HCT116 (cell line): Measurements from ENCODE around the gene ATP6V0A1. TPM values are rescaled to one million over a fixed set of nuclear protein-coding genes. Genes with fewer than 3 reads are reported as not detected.

Source experiments
- ATAC-seq: fragments of 200-7000 bp; cut with Tn5 transposase; 2 replicates; pipeline ENCODE4 v1.9.1; 2020; ENCODE audit warnings: mild to moderate bottlenecking, moderate library complexity
- BruUV-seq: library from RNA; stranded (reverse); fragments of 400-500 nt; replicated peaks from 2 replicates; lab custom pipeline; 2021; lab: Mats Ljungman, UMichigan
- CTCF ChIA-PET: fragments of 300-600 bp; sonication (Branson Sonifier 250); formaldehyde crosslinking; loops from one replicate; lab custom pipeline; 2021; ENCODE audit warnings: antibody characterized with exemption; lab: Charles Lee
- POLR2A ChIA-PET: fragments of 300-600, 350-600 bp; sonication (Branson Sonifier 250); formaldehyde crosslinking; loops from one replicate; lab custom pipeline; 2021; ENCODE audit warnings: antibody characterized with exemption; lab: Charles Lee
- RAD21 ChIA-PET, 2 experiments: fragments of 300-600 bp; sonication (Branson Sonifier 250); formaldehyde crosslinking; loops; one replicate each; lab custom pipeline; 2023; ENCODE audit warnings: low total read pairs in 2 of 2; ENCODE audit not compliant: uncharacterized antibody in 2 of 2, unreplicated experiment in 2 of 2, low non-redundant PET in 1 of 2; lab: Charles Lee
- DNase-seq: peaks from one replicate; pipeline ENCODE4 v3.0.0-alpha.2; 2010; ENCODE audit warnings: low read depth, low spot score
- H2AFZ ChIP-seq: fragments of 200-600 bp; shearing (Covaris generic), sonication (generic); 2 replicates; pipeline ENCODE4 v1.6.1; 2017; ENCODE audit warnings: low read depth, mixed run types, mixed read lengths, antibody characterized with exemption, low read length; ENCODE audit not compliant: poor library complexity, severe bottlenecking
- H3K27ac ChIP-seq: 2 replicates; pipeline ENCODE4 v1.5.1; 2012; ENCODE audit warnings: low read depth, low read length
- H3K27me3 ChIP-seq: fragments of 200-600 bp; sonication (generic); 2 replicates; pipeline ENCODE4 v1.6.1; 2016; ENCODE audit warnings: mixed run types, low read length, mixed read lengths; ENCODE audit not compliant: insufficient read depth
- H3K36me3 ChIP-seq, 2 experiments: fragments of 200-500 bp in 1 of 2; fragments of 200-600 bp in 1 of 2; sonication (Bioruptor generic) in 1 of 2; sonication (generic) in 1 of 2; 2 replicates each; pipeline versions ENCODE4 v1.5.1 to v1.6.1; 2014 to 2016; ENCODE audit warnings: low read length in 2 of 2, inconsistent platforms in 1 of 2, mixed read lengths in 1 of 2, mixed run types in 1 of 2; ENCODE audit not compliant: insufficient read depth in 2 of 2, control insufficient read depth in 1 of 2
- H3K4me1 ChIP-seq, 2 experiments: fragments of 200-600 bp in 1 of 2; sonication (generic) in 1 of 2; 2 replicates each; pipeline versions ENCODE4 v1.5.1 to v1.6.1; 2012 to 2017; ENCODE audit warnings: low read length in 2 of 2, inconsistent platforms in 1 of 2, mild to moderate bottlenecking in 1 of 2, mixed read lengths in 1 of 2, mixed run types in 1 of 2, moderate library complexity in 1 of 2; ENCODE audit not compliant: insufficient read depth in 2 of 2, control insufficient read depth in 1 of 2
- H3K4me2 ChIP-seq: fragments of 200-600 bp; sonication (generic); 2 replicates; pipeline ENCODE4 v1.6.1; 2017; ENCODE audit warnings: mixed run types, low read length, mixed read lengths
- H3K4me3 ChIP-seq, 2 experiments: fragments of 200-600 bp in 1 of 2; sonication (generic) in 1 of 2; replicated peaks in 1 of 2; 2 replicates each; pipeline ENCODE4 v1.5.1; 2011 to 2016; ENCODE audit warnings: low read length in 2 of 2, control low read depth in 1 of 2, low read depth in 1 of 2, mild to moderate bottlenecking in 1 of 2, mixed read lengths in 1 of 2, mixed run types in 1 of 2
- H3K79me2 ChIP-seq: fragments of 200-600 bp; sonication (generic); 2 replicates; pipeline ENCODE4 v1.6.1; 2017; ENCODE audit warnings: mild to moderate bottlenecking, mixed run types, low read length, moderate library complexity, mixed read lengths; ENCODE audit not compliant: insufficient read depth
- H3K9ac ChIP-seq: fragments of 200-600 bp; sonication (generic); 2 replicates; pipeline ENCODE4 v1.6.1; 2016; ENCODE audit warnings: low read length, mixed read lengths
- H3K9me2 ChIP-seq: fragments of 200-600 bp; sonication (generic), shearing (Covaris generic); 2 replicates; pipeline ENCODE4 v1.6.1; 2017; ENCODE audit warnings: mixed run types, mild to moderate bottlenecking, moderate library complexity; ENCODE audit not compliant: insufficient read depth
- H3K9me3 ChIP-seq, 2 experiments: fragments of 200-500 bp in 1 of 2; fragments of 200-600 bp in 1 of 2; sonication (Bioruptor generic) in 1 of 2; sonication (generic) in 1 of 2; 2 replicates each; pipeline ENCODE4 v1.6.1; 2014 to 2017; ENCODE audit warnings: low read length in 2 of 2, mixed read lengths in 2 of 2, inconsistent platforms in 1 of 2, low read depth in 1 of 2, mild to moderate bottlenecking in 1 of 2, mixed run types in 1 of 2, moderate library complexity in 1 of 2; ENCODE audit not compliant: control insufficient read depth in 1 of 2, insufficient read depth in 1 of 2
- H4K20me1 ChIP-seq: fragments of 200-600 bp; sonication (generic), shearing (Covaris generic); 2 replicates; pipeline ENCODE4 v1.6.1; 2017; ENCODE audit warnings: mixed run types, mild to moderate bottlenecking, moderate library complexity; ENCODE audit not compliant: insufficient read depth
- CBX3 ChIP-seq: IDR thresholded peaks from 2 replicates; pipeline ENCODE4 v1.6.1; 2012; ENCODE audit warnings: low read depth
- EGR1 ChIP-seq: IDR thresholded peaks from 2 replicates; pipeline ENCODE4 v1.6.1; 2012; ENCODE audit warnings: low read depth
- EZH2 ChIP-seq: fragments of 200-600 bp; sonication (generic); IDR thresholded peaks from 2 replicates; pipeline ENCODE4 v1.6.1; 2017; ENCODE audit warnings: antibody characterized with exemption, mixed run types
- EZH2phosphoT487 ChIP-seq: fragments of 200-600 bp; IDR thresholded peaks from 2 replicates; pipeline ENCODE4 v1.6.1; 2018; ENCODE audit warnings: antibody characterized with exemption, borderline replicate concordance
- FOSL1 ChIP-seq: IDR thresholded peaks from 2 replicates; pipeline ENCODE4 v1.6.1; 2012; ENCODE audit warnings: low read depth
- JUND ChIP-seq: IDR thresholded peaks from 2 replicates; pipeline ENCODE4 v1.6.1; 2012
- MAX ChIP-seq: IDR thresholded peaks from 2 replicates; pipeline ENCODE4 v1.6.1; 2012
- POLR2AphosphoS5 ChIP-seq: IDR thresholded peaks from 2 replicates; pipeline ENCODE4 v1.6.1; 2011; ENCODE audit warnings: mild to moderate bottlenecking, low read depth, low read length, moderate library complexity
- SIN3A ChIP-seq: IDR thresholded peaks from 2 replicates; pipeline ENCODE4 v1.6.1; 2012; ENCODE audit warnings: low read depth
- SP1 ChIP-seq: IDR thresholded peaks from 2 replicates; pipeline ENCODE4 v1.6.1; 2012; ENCODE audit warnings: low read depth
- TCF7L2 ChIP-seq: IDR thresholded peaks from 2 replicates; pipeline ENCODE4 v1.7.0; 2011; ENCODE audit warnings: borderline replicate concordance, inconsistent platforms; ENCODE audit not compliant: insufficient read depth, insufficient read length; ENCODE audit errors: extremely low read depth
- ZFX ChIP-seq: fragments of 450-650 bp; IDR thresholded peaks from 2 replicates; pipeline ENCODE4 v1.6.1; 2017
- ZNF274 ChIP-seq: fragments of 200-500 bp; sonication (Bioruptor generic); IDR thresholded peaks from 2 replicates; pipeline ENCODE4 v1.6.1; 2014; ENCODE audit warnings: mild to moderate bottlenecking, low read depth, low read length, inconsistent platforms
- intact Hi-C: fragments of 100-400 bp; cut with micrococcal nuclease; formaldehyde crosslinking; loops from 2 replicates; pipeline ENCODE4 v1.10.0; 2022
- total RNA-seq: library from RNA; stranded (reverse); gene quantifications from one replicate; pipeline ENCODE4 v1.2.1, GENCODE V29; 2021; ENCODE audit not compliant: unreplicated experiment
- TF ChIP-seq, protein P1 (sequence below): IDR thresholded peaks from 2 replicates; pipeline ENCODE4 v1.6.1; 2012
- TF ChIP-seq, protein P2 (sequence below): IDR thresholded peaks from 2 replicates; pipeline ENCODE4 v1.6.1; 2012; ENCODE audit warnings: low read depth
- TF ChIP-seq, protein P3 (sequence below): IDR thresholded peaks from 2 replicates; pipeline ENCODE4 v1.6.1; 2011; ENCODE audit warnings: mild to moderate bottlenecking, low read length, moderate library complexity; ENCODE audit not compliant: insufficient replicate concordance; ENCODE audit errors: extremely low read depth

The ATP6V0A1 gene
- total RNA-seq, 1 experiment from 2014 or later: 65.2 TPM

GRCh38 chr17:42563543-42563942, 104.9 kb downstream of the ATP6V0A1 start:
- Histone ChIP-seq H2AFZ (no peak overlapping the region), H3K4me3 (peak overlapping the region; percentile 99 to 100), H3K9me2 (no peaks in the 10 kb centered on the region), H3K4me2 (peak overlapping the region; percentile 99), H3K79me2 (peaks cover 43% of the 10 kb centered on the region), H4K20me1 (no peaks in the 10 kb centered on the region), H3K27me3 (no peaks in the 10 kb centered on the region), H3K4me1 (peaks cover 30 to 58% of the 10 kb centered on the region in 2 experiments), H3K27ac (peak overlapping the region; percentile 89), H3K36me3 (peaks cover 11 to 29% of the 10 kb centered on the region in 2 experiments; a peak in 3 of 4 replicates), H3K9me3 (no peaks in the 10 kb centered on the region), H3K9ac (peak overlapping the region; percentile 99)
- ChIA-PET RAD21 (no interaction called here), POLR2A (no interaction called here), CTCF (no interaction called here)
- no TSS peak for BruUV-seq
- no peak for TF ChIP-seq EGR1
- 0 out of 2 replicates have a peak, but pooled peaks have one; percentile 3 for TF ChIP-seq SIN3A
- intact Hi-C loops: no loop called here
- ATAC-seq: no peak
- no peak for DNase-seq

DNA sequence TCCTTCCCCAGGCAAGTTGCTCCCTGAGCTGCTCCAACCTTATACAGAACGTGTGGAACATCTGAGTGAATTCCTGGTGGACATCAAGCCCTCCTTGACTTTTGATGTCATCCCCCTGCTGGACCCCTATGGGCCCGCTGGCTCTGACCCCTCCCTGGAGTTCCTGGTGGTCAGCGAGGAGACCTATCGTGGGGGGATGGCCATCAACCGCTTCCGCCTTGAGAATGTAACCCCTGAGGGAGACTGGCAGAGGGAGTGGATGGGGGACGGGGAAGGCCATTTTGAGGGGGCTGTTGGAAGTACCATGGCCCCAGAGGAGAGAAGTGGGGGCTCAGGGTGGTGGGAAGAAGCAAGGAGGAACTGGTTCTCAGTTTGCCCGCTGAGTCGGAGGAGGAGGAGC, 105.3 kb downstream of the ATP6V0A1 start:
- H3K9me3 ChIP-seq: no peaks in the 10 kb centered on the region
- peak overlapping the region; percentile 99 for H3K4me2 ChIP-seq
- no peak overlapping the region for H2AFZ ChIP-seq
- TF ChIP-seq, protein P1, sequence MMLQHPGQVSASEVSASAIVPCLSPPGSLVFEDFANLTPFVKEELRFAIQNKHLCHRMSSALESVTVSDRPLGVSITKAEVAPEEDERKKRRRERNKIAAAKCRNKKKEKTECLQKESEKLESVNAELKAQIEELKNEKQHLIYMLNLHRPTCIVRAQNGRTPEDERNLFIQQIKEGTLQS: no peak
- TF ChIP-seq POLR2AphosphoS5 (no peak), SP1 (no peak), ZNF274 (no peak), ZFX (no peak), EZH2phosphoT487 (no peak), EZH2 (no peak), CBX3 (no peak), FOSL1 (no peak), MAX (no peak), EGR1 (no peak), TCF7L2 (no peak), JUND (no peak)
- TF ChIP-seq, protein P2, sequence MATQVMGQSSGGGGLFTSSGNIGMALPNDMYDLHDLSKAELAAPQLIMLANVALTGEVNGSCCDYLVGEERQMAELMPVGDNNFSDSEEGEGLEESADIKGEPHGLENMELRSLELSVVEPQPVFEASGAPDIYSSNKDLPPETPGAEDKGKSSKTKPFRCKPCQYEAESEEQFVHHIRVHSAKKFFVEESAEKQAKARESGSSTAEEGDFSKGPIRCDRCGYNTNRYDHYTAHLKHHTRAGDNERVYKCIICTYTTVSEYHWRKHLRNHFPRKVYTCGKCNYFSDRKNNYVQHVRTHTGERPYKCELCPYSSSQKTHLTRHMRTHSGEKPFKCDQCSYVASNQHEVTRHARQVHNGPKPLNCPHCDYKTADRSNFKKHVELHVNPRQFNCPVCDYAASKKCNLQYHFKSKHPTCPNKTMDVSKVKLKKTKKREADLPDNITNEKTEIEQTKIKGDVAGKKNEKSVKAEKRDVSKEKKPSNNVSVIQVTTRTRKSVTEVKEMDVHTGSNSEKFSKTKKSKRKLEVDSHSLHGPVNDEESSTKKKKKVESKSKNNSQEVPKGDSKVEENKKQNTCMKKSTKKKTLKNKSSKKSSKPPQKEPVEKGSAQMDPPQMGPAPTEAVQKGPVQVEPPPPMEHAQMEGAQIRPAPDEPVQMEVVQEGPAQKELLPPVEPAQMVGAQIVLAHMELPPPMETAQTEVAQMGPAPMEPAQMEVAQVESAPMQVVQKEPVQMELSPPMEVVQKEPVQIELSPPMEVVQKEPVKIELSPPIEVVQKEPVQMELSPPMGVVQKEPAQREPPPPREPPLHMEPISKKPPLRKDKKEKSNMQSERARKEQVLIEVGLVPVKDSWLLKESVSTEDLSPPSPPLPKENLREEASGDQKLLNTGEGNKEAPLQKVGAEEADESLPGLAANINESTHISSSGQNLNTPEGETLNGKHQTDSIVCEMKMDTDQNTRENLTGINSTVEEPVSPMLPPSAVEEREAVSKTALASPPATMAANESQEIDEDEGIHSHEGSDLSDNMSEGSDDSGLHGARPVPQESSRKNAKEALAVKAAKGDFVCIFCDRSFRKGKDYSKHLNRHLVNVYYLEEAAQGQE: no peak
- TF ChIP-seq, protein P3, sequence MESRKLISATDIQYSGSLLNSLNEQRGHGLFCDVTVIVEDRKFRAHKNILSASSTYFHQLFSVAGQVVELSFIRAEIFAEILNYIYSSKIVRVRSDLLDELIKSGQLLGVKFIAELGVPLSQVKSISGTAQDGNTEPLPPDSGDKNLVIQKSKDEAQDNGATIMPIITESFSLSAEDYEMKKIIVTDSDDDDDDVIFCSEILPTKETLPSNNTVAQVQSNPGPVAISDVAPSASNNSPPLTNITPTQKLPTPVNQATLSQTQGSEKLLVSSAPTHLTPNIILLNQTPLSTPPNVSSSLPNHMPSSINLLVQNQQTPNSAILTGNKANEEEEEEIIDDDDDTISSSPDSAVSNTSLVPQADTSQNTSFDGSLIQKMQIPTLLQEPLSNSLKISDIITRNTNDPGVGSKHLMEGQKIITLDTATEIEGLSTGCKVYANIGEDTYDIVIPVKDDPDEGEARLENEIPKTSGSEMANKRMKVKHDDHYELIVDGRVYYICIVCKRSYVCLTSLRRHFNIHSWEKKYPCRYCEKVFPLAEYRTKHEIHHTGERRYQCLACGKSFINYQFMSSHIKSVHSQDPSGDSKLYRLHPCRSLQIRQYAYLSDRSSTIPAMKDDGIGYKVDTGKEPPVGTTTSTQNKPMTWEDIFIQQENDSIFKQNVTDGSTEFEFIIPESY: no peak
- H3K36me3 ChIP-seq: peaks cover 15 to 33% of the 10 kb centered on the region in 2 experiments
- no peak for DNase-seq
- ChIA-PET CTCF (no interaction called here), RAD21 (no interaction called here), POLR2A (no interaction called here)
- peaks cover 30 to 58% of the 10 kb centered on the region in 2 experiments for H3K4me1 ChIP-seq
- peak overlapping the region; percentile 99 for H3K9ac ChIP-seq
- H3K9me2 ChIP-seq: no peaks in the 10 kb centered on the region
- H4K20me1 ChIP-seq: no peaks in the 10 kb centered on the region
- no TSS peak for BruUV-seq
- no peaks in the 10 kb centered on the region for H3K27me3 ChIP-seq
- H3K79me2 ChIP-seq: peaks cover 47% of the 10 kb centered on the region
- peak overlapping the region; percentile 89 for H3K27ac ChIP-seq
- no peak for ATAC-seq
- intact Hi-C loops: no loop called here
- peak overlapping the region; percentile 99 to 100 for H3K4me3 ChIP-seq
